ACHN (cell line): Measurements from ENCODE around the gene GATAD2B.

ENCODE experiments used
- DNase-seq: peaks from one replicate; pipeline ENCODE4 v3.0.0-alpha.2; 2015
- in situ Hi-C: cut with HindIII; loops from 2 replicates; pipeline ENCODE4 v1.10.0; 2017; ENCODE audit warnings: low sequenced_read_pairs, low pct_ligation_motif_present, low pct_unique_long_range_greater_than_20kb

Gene GATAD2B

DNA sequence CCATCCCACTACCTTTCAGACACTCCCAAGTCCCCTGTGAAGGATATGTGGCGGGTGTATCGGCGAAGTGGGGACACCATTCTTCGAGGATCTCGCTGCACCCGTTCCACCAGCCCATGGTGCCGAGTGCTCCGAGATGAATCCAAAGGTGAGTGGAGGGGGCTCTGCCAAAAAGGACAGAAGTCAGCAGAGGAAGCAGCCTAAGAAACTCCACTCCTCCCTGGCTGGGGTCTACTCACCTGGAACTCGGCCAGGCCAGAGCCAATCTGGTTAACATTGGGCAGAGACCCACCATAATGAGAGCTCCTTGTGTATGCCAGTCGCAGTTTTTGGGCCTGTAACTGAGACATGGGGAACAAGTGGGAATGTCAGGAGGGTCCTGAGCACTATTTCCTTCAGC lies 32.1 kb upstream of the GATAD2B start:
- in situ Hi-C loops = no loop called here
- DNase-seq = no peak

DNA sequence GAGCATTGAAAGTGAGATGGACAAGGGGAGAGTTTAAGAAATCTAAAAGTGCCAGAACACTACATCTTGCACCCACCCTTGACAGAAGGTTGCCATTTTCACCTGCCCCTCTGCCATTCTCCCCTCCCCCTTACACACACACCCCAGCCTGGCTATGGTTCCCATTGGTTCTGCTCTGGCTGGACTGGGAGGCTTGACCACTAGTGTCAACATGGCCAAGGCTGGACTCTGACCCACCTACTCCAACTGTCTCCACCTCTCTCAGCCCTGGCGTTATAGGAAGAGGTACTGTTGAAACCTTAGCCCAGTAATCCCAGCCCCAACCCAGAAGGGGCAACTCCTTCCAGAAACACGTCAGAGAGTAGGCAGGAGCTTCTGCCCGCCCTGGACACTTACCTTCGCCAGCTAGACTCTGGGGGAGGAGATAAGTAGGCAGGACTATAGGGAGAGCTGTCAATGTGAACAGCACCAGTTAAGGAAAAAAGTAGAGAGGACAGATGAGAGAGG lies 31.1 kb upstream of the GATAD2B start:
- no peak for DNase-seq
- in situ Hi-C loops = no loop called here

DNA sequence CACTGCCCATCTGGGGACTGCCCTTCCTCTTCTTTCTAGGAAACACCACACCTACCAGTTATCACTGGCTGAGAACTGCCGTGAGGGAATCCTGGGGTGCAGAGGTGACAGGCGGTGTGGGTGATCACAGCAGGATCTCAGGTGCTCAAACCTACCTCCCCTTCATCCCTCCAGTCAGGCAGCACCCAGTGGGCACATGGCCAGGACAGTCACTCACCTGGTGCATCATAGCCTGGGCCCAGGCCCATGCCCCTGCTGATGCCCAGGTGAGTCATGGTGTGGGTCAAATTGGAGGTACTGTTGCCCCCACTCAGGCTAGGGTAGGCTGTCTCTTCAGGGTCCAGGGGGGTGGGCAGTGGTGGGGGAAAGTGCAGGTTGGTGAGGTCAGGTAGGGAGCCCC lies 29.0 kb upstream of the GATAD2B start:
- in situ Hi-C loops = no loop called here

DNA sequence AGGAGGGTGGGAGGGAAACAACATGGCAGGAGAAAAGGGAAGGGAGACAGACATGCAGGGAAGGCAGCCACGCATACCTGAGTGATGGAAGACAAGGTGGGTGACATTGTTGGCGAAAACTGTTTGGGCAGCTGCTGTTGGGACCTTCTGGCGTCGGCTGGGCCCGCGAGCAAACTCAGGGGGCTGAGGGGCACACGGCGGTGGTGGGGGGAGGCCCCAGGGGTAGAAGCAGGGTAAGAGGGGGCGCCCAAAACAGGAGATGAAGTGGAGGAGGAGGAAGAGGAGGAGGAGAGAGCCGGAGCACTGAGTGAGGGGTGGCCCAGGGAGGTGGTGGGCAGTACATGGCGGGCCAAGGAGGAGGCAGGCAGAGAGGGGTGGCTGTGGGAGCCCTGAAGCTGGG lies 28.4 kb upstream of the GATAD2B start:
- in situ Hi-C loops = no loop called here
- no peak for DNase-seq

More for the DNA sequence above, 29.0 kb upstream of the GATAD2B start:
- DNase-seq = no peak

DNA sequence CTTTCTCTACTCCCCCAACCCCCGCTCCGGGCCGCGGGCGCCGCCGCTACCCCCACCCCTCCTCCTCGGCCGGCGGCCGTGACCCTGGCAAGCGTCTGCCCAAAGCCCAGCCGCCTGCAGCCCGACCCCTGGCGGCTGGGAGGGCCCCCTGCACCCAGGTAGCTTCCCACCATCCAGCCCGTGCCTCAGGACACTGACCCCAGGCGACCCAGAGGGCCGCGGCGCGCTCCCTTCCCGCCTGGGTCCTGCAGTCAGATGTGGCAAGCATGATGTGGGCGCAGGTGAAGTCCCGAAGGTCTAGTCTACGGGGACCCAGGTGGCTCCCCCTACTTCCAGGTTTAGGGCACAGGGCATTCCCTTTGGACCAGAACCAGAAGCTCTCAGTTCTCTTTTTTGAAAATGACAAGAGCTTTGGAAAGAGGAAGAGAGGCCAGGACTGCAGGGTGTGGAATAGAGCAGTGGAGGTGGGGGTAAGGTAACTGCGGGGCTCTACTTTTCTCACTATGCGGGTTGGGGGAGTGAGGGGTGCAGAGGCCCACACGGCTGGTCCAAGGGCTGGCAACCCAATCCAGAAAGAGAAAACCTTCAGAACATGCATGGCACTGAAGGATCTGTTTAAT lies 24.0 kb upstream of the GATAD2B start, which contains the start of gene DENND4B:
Gene DENND4B (minus strand): TSS at position 97 of the 620 bp plus-strand sequence. CDS start 2,344 bp downstream, outside the sequence.
- in situ Hi-C loops = no loop called here
- peak; percentile 87 for DNase-seq

DNA sequence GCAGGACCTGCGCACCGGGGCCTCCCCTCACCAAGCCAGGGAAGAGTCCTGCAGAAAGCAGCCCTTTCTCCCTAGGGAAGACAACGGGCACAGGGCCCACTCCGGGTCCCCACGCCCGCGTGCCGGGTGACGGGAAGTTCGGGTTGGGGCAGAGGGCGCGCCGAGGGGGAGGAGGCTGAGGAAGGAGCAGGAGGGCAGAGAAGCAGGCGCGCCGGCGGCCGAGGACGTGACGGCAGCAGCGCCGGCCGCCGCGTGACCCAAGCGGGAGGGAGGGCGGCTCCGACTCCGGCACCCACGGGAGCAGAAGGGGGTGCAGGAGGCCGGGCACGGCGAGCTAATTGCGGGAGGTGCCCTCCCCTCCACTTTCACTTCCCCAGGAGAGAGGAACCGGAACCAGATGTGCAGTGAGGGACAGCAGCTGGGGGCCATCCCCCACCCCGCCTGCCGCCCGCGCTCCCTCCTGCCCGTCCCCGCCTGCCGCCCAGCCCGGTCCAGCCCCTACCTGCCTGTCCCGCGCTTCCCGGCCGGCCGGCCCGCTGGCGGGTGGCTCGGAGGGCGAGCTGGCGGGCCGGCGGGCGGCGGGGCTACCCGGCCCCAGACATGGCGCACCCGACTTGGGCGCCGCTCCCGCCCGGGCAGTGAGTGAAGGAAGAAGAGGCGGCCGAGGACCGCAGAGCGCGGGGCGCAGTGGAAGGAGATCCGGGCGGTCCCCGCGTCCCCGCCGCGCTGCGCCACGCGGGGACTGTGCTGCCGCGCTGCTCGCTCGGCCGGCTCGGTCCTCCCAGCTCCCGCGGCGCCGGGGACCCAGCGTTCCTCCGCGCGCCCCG lies 23.2 kb upstream of the GATAD2B start:
- peak; percentile 68 for DNase-seq
- in situ Hi-C loops = no loop called here

DNA sequence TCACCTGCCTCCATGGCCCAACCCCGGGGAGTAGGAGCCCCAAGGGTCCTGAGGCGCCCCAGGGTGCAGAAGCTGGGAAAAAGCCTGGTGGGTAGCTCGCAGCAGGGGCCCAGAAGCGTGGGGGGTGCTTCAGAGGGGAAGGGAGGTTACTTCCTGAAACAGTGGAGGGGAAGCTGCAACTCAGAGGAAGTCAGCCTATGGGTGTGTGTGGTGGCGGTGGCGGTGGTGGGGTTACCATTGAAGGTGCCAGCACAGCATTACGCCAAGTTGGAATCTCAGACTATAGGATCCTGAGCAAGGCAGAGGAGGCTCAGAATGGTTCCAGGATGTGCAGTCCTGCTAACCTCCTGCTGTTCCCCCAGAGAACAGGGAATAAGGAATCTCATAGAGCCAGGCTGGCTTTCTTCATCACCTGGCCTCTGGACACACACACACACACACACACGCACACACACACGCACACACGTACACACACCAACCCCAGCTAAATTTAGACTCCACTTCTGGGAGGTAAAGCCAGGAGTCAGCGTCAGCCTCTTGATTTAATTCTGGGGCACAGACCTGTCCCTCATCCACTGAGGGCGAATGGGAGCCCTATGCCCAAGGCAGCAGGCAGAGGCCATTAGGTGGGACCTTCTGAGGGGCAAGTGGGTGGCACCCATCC lies 22.5 kb upstream of the GATAD2B start:
- DNase-seq = no peak
- in situ Hi-C loops = no loop called here

DNA sequence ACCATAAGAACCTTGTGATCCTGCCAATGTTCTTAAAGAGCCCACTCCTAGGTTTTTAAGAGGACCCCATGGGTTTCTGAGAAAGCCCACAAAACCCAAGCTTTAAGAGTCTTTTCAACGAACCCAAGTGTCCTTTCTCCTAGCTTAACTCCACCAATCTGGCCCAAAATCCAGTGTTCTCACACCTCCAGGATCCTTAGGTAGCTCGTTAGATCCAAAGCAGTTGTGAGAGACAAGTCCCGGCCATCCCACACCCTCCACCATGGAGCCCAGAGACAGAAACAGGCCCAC lies 22.0 kb upstream of the GATAD2B start:
- in situ Hi-C loops = no loop called here
- no peak for DNase-seq

DNA sequence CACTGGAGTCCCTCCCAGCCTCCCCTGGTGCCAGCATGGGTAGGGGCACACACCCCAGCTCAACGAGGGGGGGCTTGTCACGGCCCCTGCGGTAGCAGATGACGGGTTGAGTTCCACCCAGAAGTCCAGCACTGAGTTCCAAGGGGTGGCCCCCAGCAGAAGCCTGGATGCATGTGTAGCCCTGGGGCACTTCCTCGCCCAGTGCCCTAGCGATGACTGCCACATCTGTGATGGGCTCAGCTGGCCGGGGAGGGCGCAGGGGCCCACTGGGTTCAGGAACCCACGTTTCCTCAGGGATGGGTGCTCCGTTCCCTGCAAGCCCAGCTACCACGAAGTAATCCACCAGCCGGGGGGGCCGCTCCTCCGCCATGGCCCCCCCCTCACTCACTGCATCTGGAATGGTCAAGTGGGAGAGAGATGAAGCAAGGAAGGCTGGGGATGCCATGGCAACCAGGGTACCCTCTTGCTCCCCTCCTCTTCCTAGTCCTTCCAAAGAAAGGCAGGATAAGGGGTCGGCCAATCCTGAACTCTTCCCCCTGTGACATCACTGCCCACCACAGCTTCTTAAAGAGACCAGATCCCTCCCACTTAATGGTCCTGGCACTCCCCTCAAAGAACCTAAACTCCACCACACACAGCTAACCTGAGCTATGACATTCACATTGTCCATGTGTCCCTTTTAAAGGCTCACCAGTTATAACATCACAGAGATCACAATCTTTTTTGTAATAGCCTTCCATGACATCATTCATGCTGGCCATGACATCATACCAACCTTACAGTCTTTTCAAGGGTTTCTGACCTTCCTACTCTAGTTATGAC lies 21.4 kb upstream of the GATAD2B start:
- no peak for DNase-seq
- in situ Hi-C loops = no loop called here

DNA sequence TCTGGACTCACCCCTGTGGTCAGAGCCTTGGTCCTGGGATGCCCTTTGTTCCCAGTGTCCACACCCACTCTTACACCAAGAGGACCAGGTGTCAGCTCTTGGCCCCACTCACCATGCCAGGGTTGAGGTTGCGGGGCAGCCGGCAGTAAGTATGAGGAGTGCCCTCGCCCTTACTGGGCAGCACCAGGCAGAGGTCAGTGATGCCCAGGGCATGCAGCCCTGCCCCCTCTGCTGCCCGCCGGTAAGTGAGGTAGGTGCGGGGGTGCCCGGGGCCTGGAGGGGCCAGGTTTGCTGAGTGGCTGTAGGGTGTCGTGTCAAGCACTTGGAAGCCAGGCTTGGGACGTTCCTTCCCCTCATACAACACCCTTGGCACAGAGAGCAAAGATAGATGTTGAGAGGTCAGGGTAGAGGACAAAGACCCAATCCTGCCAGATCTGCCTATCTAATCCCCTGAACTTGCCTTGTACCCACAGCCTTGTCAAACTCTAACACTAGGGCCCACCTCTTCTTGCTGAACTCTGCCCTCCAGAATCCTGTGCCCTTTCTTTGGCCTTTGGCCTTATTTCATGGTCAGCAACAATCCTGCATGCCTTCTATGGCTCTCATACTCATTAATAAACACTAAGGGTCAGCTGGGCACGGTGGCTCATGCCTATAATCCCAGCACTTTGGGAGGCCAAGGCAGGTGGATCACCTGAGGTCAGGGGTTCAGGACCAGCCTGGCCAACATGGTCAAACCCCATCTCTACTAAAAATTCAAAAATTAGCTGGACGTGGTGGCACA lies 20.2 kb upstream of the GATAD2B start:
- no peak for DNase-seq
- in situ Hi-C loops = no loop called here

DNA sequence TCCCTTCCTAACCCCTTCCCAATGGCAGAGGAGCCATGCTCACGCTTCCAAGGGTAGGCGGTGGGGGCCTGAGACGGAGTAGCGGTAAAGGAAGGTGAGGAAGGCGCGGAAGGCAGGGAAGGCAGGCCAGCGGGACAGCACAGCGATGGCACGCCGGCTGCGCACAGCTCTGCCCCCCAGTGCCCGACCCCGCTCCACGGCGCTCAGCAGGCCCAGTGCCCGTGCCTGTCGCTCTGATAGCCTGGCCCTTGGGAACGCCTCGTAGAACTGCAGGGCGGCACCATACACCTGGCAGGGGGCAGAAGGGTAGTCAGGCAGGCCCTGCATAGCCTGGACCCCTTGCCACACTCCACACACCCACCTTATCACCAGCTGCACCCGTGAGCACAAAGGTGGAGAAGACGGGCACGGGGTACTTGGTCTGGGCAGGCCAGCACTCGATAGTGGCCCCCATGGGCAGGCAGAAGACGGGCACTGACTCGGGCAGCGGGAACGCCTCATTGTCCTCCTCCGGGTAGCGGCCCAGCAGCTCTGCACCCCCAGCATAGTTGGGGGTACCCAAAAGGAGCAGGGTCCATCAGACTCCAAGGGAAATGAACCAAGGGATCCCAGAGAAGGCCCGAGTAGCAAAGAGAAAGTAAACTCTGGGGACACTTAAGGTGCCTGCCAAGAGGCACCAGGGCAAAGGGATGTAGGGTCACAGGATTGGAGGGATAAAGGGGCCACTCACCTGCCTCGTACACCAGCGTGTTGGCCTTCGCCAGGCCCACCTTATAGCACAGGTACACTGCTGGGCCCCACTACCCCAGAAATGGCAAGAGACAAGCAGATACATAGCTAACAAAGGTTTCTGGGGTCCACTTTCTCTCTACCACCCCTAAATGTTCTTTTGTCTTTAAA lies 19.3 kb upstream of the GATAD2B start:
- in situ Hi-C loops = no loop called here
- no peak for DNase-seq

DNA sequence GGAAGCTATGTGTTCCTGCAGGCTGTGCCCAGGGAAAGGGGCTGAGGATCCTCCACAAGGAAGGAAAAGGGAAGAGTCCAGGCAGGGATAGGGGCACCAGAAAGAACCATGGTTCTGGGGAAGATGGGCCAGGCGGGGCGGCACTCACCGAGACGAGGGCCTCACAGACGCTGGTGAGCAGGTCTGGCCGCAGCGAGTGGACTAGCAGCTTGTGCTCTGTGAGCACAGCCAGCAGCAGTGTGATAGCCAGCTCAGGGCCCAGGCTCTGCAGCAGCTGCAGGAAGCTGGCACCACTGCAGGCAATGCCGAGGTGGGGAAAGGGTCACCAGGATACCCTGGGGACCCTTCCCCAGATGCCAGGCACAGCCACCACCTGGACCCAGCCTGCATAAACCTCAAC lies 18.0 kb upstream of the GATAD2B start:
- DNase-seq = no peak
- in situ Hi-C loops = no loop called here

DNA sequence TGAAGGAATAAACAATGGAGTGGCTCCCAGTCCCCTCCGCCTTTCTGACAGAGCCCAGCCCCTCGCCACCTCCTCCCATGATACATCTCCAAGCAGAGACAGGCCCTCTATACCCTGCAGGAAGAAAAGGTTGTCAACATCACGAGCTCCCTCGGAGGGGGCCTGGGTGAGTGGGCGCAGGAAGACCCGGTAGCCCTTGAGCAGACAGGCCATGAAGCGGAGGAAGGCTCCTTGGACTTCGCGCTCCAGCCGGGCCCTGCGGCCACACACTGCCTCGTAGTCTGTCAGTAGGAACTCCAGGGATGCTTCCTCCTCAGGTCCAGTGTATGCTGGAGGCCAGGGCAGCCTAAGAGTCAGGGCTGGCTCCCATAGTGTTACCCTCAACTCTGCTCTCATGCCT lies 16.7 kb upstream of the GATAD2B start:
- in situ Hi-C loops = no loop called here
- DNase-seq = no peak

DNA sequence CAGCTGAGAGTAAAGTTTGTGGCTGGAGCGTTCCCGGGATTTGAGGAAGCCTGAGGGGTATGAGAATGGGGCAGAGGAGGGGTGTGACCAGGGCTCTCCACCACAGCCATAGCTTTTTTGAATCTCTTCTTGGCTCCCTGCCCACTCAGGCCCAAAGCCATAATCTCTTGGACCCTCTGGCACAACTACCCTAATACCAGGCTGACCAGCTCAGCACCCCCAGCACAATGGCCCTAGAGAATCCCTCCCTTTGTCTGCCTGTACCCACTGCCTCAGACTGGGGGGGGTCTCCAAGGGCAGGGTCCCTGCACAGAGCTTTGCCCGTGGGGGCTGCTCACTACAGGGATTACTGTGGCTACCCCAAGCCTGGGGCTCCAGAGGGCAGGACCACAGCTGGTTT lies 16.2 kb upstream of the GATAD2B start:
- DNase-seq = no peak
- in situ Hi-C loops = no loop called here

DNA sequence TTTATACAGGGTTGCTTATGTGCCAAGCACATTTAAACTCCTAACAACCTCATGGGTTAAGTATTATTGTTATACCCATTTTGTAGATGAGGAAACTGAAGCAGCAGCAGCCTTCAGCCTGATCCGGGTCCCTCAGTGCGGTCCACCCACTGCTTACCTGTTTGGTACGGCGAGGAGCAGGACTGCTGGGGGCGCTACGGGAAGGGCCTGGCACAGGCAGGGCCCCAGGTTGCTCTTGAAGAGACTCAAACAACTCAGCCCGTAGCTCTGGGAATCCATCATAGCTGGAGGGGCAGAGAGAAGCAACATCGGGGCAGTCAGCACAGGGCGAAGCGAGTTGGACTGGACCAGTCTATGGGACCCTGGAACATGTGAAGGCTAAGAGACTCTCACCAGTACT lies 14.6 kb upstream of the GATAD2B start:
- no peak for DNase-seq
- in situ Hi-C loops = no loop called here

DNA sequence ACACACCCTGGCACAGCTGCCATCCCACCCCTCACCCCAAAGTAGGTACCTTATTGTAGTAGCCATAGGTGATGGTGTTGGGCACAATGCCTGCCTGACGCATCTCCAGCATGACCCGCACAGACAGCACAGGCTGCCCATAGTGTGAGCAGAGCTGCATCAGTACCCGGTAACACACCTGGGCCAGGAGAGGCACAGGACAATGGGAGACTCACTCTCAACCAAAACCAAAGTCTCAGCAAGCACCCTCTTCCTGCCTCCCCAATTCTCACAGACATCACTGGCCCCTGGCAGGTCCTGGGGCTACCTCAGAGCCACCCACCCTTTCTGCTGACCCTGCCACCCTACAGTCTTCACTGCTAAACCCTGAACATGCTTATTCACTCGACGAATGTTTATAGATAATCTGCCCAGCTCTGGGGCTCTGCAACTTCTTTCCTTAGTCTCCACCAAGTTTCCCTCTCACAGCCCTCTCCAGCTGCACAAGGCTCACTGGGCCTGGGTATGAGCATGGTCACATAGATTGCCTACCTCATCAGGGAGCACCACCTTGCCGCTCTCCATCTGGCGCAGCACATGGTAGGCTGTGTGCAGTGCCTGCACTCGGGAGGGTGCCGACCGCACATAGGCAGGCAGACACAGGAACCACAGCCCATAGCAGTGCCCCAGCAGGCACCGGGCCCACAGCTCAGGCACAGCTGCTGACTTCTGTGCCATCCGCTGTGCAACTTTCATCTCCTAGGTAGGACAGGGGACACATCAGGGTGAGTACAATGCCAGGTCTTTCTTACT lies 13.4 kb upstream of the GATAD2B start:
- DNase-seq = no peak

DNA sequence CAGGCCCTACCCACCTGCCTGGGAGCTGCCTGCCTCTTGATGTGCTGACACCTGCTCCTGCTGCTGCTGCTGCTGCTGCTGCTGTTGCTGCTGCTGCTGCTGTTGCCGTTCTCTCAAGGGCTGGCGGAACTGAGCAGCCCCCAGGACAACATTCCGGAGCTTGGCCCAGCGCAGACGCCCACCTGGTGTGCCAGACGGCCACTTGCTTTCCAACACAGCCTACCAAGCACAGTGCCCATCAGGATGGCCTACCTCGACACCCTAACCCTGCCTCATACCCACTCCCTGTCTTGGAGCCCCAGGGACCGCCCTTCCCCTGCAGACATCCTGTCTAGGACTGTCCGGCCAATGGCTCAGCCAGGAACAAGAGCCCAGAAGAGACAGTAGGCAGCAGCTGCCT lies 12.0 kb upstream of the GATAD2B start:
- in situ Hi-C loops = no loop called here
- DNase-seq = no peak

More for the DNA sequence above, 13.4 kb upstream of the GATAD2B start:
- in situ Hi-C loops = no loop called here
